ENCODE measurements around the gene TMEM115. TPM values are rescaled to one million over a fixed set of nuclear protein-coding genes. Genes with fewer than 3 reads are reported as not detected.

The TMEM115 gene
- total and polyA plus RNA-seq, 10 of the 15 experiments (the other 5 are each of a cell fraction or from before 2014, with no cell fraction given) = 1.9 to 18.7 (median 13.2) TPM

- TF ChIP-seq PRDM15 (CRISPR knock-in tag; IDR thresholded peaks at IDR 0.05) = no peak
- peak; percentile 48; the same call in 1 of the 2 replicates for TF ChIP-seq MTA2 (IDR thresholded peaks at IDR 0.05; ENCODE audit: low read depth)
- 0 out of 2 replicates have a peak, but pooled peaks have one; percentile 57 for TF ChIP-seq PKNOX1 (IDR thresholded peaks at IDR 0.05)
- peak; percentile 73 for TF ChIP-seq SIN3A (IDR thresholded peaks at IDR 0.05; ENCODE audit: low read depth, low read length)
- TF ChIP-seq PML (IDR thresholded peaks at IDR 0.05; ENCODE audit: low read length) = no peak; the same call in 1 of the 2 replicates
- no peak for TF ChIP-seq MEF2A (IDR thresholded peaks at IDR 0.05; ENCODE audit: insufficient read depth, low read depth, low read length)
- no peak for TF ChIP-seq NFYA (IDR thresholded peaks at IDR 0.05; ENCODE audit: borderline replicate concordance, low read depth, low read length)
- TF ChIP-seq NR2F1 (conservative IDR thresholded peaks at IDR 0.05) = no peak
- no peak for TF ChIP-seq BCL3 (IDR thresholded peaks at IDR 0.05; ENCODE audit: borderline replicate concordance, insufficient read depth, low read depth, low read length, poor library complexity, severe bottlenecking)
- TF ChIP-seq ZNF217 (IDR thresholded peaks at IDR 0.05) = no peak
- TF ChIP-seq CBFB (IDR thresholded peaks at IDR 0.05; ENCODE audit: low read depth) = 0 out of 2 replicates have a peak, but pooled peaks have one; percentile 24
- TF ChIP-seq RFX5 (IDR thresholded peaks at IDR 0.05; ENCODE audit: low read depth, low read length) = no peak
- no peak for TF ChIP-seq IRF4 (IDR thresholded peaks at IDR 0.05; ENCODE audit: low read depth, low read length)
- TF ChIP-seq POU2F2 (IDR thresholded peaks at IDR 0.05; ENCODE audit: borderline replicate concordance, low read depth, low read length) = peak; percentile 69; the same call in 1 of the 3 replicates
- peak; percentile 53; the same call in 1 of the 2 replicates for TF ChIP-seq ESRRA (IDR thresholded peaks at IDR 0.05; ENCODE audit: low read length)
- TF ChIP-seq MYC (IDR thresholded peaks at IDR 0.05; ENCODE audit: insufficient read depth, insufficient read length, insufficient replicate concordance, low read length, severe bottlenecking) = no peak
- peak; percentile 69 for TF ChIP-seq ELK1 (IDR thresholded peaks at IDR 0.05; ENCODE audit: low read depth, low read length)
- no peak for TF ChIP-seq IRF3 (IDR thresholded peaks at IDR 0.05)
- peak; percentile 47 for TF ChIP-seq PBX3 (IDR thresholded peaks at IDR 0.05; ENCODE audit: insufficient replicate concordance, low read depth, low read length)
- peak; percentile 92 for TF ChIP-seq LARP7 (IDR thresholded peaks at IDR 0.05)
These were observed 8.6 kb downstream of the TMEM115 start, which contains the start of the genes CYB561D2 and NPRL2 (continued) for GRCh38 chr3:50350527-50351322.
